LNCaP clone FGC (cell line): Measurements from ENCODE around the gene SLC9A7.
"Not testable (repeated sequence)": the region's sequence is repeated elsewhere in the genome, so short reads cannot be mapped to it uniquely, and the experiment has no call there.

ENCODE experiments used
- DNase-seq: peaks from one replicate; pipeline ENCODE4 v3.0.0-alpha.2; 2011; ENCODE audit warnings: low read depth
- H3K4me3 ChIP-seq: 2 replicates; pipeline ENCODE4 v1.5.1; 2011; ENCODE audit warnings: mild to moderate bottlenecking, low read depth, low read length, control low read depth
- TF ChIP-seq, protein P1 (sequence below): IDR thresholded peaks from 2 replicates; pipeline ENCODE4 v1.5.1; 2012; ENCODE audit warnings: mild to moderate bottlenecking; ENCODE audit not compliant: control insufficient read depth, insufficient read depth; ENCODE audit errors: extremely low read depth

SLC9A7 gene

GRCh38 chrX:46735622-46736021 is 23.3 kb downstream of the SLC9A7 start:
- no peak overlapping the region for H3K4me3 ChIP-seq
- TF ChIP-seq, protein P1, sequence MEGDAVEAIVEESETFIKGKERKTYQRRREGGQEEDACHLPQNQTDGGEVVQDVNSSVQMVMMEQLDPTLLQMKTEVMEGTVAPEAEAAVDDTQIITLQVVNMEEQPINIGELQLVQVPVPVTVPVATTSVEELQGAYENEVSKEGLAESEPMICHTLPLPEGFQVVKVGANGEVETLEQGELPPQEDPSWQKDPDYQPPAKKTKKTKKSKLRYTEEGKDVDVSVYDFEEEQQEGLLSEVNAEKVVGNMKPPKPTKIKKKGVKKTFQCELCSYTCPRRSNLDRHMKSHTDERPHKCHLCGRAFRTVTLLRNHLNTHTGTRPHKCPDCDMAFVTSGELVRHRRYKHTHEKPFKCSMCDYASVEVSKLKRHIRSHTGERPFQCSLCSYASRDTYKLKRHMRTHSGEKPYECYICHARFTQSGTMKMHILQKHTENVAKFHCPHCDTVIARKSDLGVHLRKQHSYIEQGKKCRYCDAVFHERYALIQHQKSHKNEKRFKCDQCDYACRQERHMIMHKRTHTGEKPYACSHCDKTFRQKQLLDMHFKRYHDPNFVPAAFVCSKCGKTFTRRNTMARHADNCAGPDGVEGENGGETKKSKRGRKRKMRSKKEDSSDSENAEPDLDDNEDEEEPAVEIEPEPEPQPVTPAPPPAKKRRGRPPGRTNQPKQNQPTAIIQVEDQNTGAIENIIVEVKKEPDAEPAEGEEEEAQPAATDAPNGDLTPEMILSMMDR, result no peak
- no peak for DNase-seq

- H3K4me3 ChIP-seq, result no peak overlapping the region
- no peak for DNase-seq
- TF ChIP-seq, protein P1, result no peak
Observed at GRCh38 chrX:46733226-46733625, 25.7 kb downstream of the SLC9A7 start.

DNA sequence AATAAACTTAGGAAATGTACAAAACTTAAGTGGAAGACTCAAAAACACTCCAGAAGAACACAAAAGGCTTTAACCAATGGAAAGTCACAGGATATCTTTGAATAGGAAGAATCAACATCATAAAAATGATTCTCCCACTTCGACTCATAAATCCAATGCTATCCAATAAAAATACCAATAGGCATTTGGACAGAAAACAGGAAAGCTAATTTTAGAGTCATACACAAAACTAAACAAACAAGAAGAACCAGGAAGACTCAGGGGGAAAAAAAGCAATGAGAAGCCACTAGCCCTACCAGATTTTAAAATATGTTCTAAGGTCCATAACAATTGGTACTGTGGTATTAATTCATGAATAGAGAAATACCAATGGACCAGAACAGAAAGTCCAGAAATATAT is 28.2 kb downstream of the SLC9A7 start:
- H3K4me3 ChIP-seq, result no peak overlapping the region
- DNase-seq, result peak; percentile 76
- TF ChIP-seq, protein P1, result no peak

GRCh38 chrX:46727441-46727840 is 31.5 kb downstream of the SLC9A7 start:
- TF ChIP-seq, protein P1, result no peak
- peak; percentile 78 for DNase-seq

GRCh38 chrX:46723569-46723927 is 35.4 kb downstream of the SLC9A7 start:
- not testable (repeated sequence) for DNase-seq, H3K4me3 ChIP-seq

More at GRCh38 chrX:46727441-46727840, 31.5 kb downstream of the SLC9A7 start:
- no peak overlapping the region for H3K4me3 ChIP-seq

DNA sequence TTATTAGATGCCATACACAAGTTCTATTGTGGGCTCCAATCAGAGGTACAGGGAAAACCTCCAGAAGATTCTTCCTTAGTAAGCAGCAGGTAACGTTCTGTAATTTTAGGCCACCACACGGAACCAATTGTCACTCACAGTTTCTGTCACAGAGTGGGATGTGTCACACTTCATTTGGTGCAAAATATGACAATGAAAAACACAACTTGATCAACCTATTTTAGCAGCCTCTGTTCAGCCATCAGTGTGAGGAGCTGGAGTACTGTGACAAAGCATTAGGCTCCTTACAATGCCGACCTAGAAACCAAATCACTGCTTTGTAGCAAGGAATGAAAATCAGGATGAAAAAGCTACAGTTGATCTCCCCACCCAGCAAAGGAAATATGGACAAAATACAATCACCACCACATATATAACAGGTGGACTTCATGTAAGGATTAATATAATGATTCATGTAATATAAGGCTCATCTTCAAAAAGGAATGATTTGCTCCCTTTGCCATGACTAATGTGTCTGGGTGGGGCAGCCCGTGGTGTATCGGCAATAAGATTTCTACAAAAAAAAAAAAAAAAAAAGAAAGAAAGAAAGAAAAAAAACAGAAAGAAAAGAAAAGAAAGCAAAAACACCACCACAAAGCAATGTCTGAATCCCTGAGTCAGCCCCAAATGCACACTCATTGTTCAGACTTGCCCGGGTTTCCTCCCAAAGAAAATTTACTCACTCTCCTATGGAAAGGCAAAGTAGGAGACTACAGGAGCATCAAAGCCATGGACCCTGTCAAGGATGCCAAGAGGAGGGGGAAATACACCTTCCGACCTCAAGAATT is 36.0 kb downstream of the SLC9A7 start:
- TF ChIP-seq, protein P1, result no peak
- no peak overlapping the region for H3K4me3 ChIP-seq
- DNase-seq, result no peak

GRCh38 chrX:46716796-46717195 is 42.1 kb downstream of the SLC9A7 start:
- TF ChIP-seq, protein P1, result no peak
- DNase-seq, result no peak

More at GRCh38 chrX:46716796-46717195, 42.1 kb downstream of the SLC9A7 start:
- no peak overlapping the region for H3K4me3 ChIP-seq
